GM23338 (cell line): Measurements from ENCODE around the gene RAD51AP1. TPM values are rescaled to one million over a fixed set of nuclear protein-coding genes. Genes with fewer than 3 reads are reported as not detected.

Source experiments
- ATAC-seq: fragments of 200-7000 bp; cut with Tn5 transposase; 3 replicates; pipeline ENCODE4 v1.9.1; 2020
- DNase-seq: peaks from one replicate; pipeline ENCODE4 v3.0.0-alpha.2; 2015; ENCODE audit warnings: low spot score
- H2AFZ ChIP-seq: fragments of 200-600 bp; sonication (generic); 2 replicates; pipeline ENCODE4 v1.8.0; 2016; ENCODE audit warnings: antibody characterized with exemption, mild to moderate bottlenecking, moderate library complexity
- H3F3A ChIP-seq: fragments of 200-600 bp; sonication (generic); replicated peaks from 2 replicates; pipeline ENCODE4 v1.8.0; 2017; ENCODE audit warnings: antibody characterized with exemption, mixed run types, low read depth
- H3K27ac ChIP-seq: fragments of 200-600 bp; sonication (generic); 2 replicates; pipeline ENCODE4 v1.6.1; 2016; ENCODE audit warnings: low read depth
- H3K27me3 ChIP-seq: fragments of 200-600 bp; sonication (generic); 2 replicates; pipeline ENCODE4 v1.8.0; 2016; ENCODE audit warnings: mild to moderate bottlenecking, mixed run types, moderate library complexity; ENCODE audit not compliant: insufficient read depth
- H3K36me3 ChIP-seq: fragments of 200-600 bp; sonication (generic); 2 replicates; pipeline ENCODE4 v1.8.0; 2016; ENCODE audit warnings: mild to moderate bottlenecking; ENCODE audit not compliant: insufficient read depth
- H3K4me1 ChIP-seq: fragments of 200-600 bp; sonication (generic); 2 replicates; pipeline ENCODE4 v1.8.0; 2016; ENCODE audit warnings: mild to moderate bottlenecking, moderate library complexity; ENCODE audit not compliant: insufficient read depth
- H3K4me2 ChIP-seq: fragments of 200-600 bp; sonication (generic); 2 replicates; pipeline ENCODE4 v1.7.1; 2017; ENCODE audit warnings: mixed run types
- H3K4me3 ChIP-seq: fragments of 200-600 bp; sonication (generic); 2 replicates; pipeline ENCODE4 v1.6.1; 2016; ENCODE audit warnings: mixed run types
- H3K79me2 ChIP-seq: fragments of 200-600 bp; sonication (generic); replicated peaks from 2 replicates; pipeline ENCODE4 v1.8.0; 2017; ENCODE audit warnings: mild to moderate bottlenecking; ENCODE audit not compliant: insufficient read depth
- H3K9me2 ChIP-seq: fragments of 200-600 bp; sonication (generic); 2 replicates; pipeline ENCODE4 v1.8.0; 2017; ENCODE audit not compliant: insufficient read depth
- H4K20me1 ChIP-seq: fragments of 200-600 bp; sonication (generic); replicated peaks from 2 replicates; pipeline ENCODE4 v1.8.0; 2017; ENCODE audit warnings: mild to moderate bottlenecking; ENCODE audit not compliant: insufficient read depth
- H3K27ac Mint-ChIP-seq: 2 replicates; pipeline ENCODE4 v1.8.0; 2020; ENCODE audit warnings: inconsistent platforms, mild to moderate bottlenecking, moderate library complexity, mixed read lengths
- H3K27me3 Mint-ChIP-seq: 3 replicates; pipeline ENCODE4 v1.8.0; 2022; ENCODE audit warnings: low read depth, mild to moderate bottlenecking, moderate library complexity, mixed read lengths, inconsistent platforms; ENCODE audit not compliant: insufficient read depth, poor library complexity
- H3K36me3 Mint-ChIP-seq: 3 replicates; pipeline ENCODE4 v1.8.0; 2021; ENCODE audit warnings: low read depth, mild to moderate bottlenecking, inconsistent platforms, moderate library complexity, mixed read lengths
- H3K4me1 Mint-ChIP-seq: 3 replicates; pipeline ENCODE4 v1.8.0; 2020; ENCODE audit warnings: mild to moderate bottlenecking, inconsistent platforms, mixed read lengths
- H3K4me3 Mint-ChIP-seq: 3 replicates; pipeline ENCODE4 v1.8.0; 2021; ENCODE audit warnings: moderate library complexity, mild to moderate bottlenecking, inconsistent platforms, mixed read lengths
- H3K9me3 Mint-ChIP-seq: 3 replicates; pipeline ENCODE4 v1.8.0; 2020; ENCODE audit warnings: moderate library complexity, mild to moderate bottlenecking, inconsistent platforms, mixed read lengths
- CREB1 ChIP-seq: fragments of 250-450 bp; sonication (Bioruptor Pico); IDR thresholded peaks from 2 replicates; pipeline ENCODE4 v1.5.0; 2020; ENCODE audit warnings: low read depth, mild to moderate bottlenecking, moderate library complexity
- ETS1 ChIP-seq: IDR thresholded peaks from 2 replicates; pipeline ENCODE4 v1.6.1; 2016; ENCODE audit warnings: antibody characterized with exemption
- EZH2 ChIP-seq: fragments of 200-600 bp; sonication (generic); IDR thresholded peaks from one replicate; pipeline ENCODE4 v1.8.0; 2017; ENCODE audit warnings: antibody characterized with exemption, mild to moderate bottlenecking, low read depth; ENCODE audit not compliant: unreplicated experiment
- EZH2phosphoT487 ChIP-seq: fragments of 200-600 bp; sonication (generic); IDR thresholded peaks from one replicate; pipeline ENCODE4 v1.8.1; 2018; ENCODE audit warnings: antibody characterized with exemption; ENCODE audit not compliant: unreplicated experiment
- JUNB ChIP-seq: IDR thresholded peaks from one replicate; pipeline ENCODE4 v1.6.1; 2016; ENCODE audit warnings: antibody characterized with exemption; ENCODE audit not compliant: unreplicated experiment
- NANOG ChIP-seq: IDR thresholded peaks from 2 replicates; pipeline ENCODE4 v1.6.1; 2016; ENCODE audit warnings: antibody characterized with exemption, borderline replicate concordance
- POLR2AphosphoS5 ChIP-seq: IDR thresholded peaks from 2 replicates; pipeline ENCODE4 v1.6.1; 2016; ENCODE audit warnings: antibody characterized with exemption, low read depth
- STAT1 ChIP-seq: IDR thresholded peaks from one replicate; pipeline ENCODE4 v1.6.1; 2016; ENCODE audit warnings: antibody characterized with exemption; ENCODE audit not compliant: unreplicated experiment
- ZNF114 ChIP-seq: fragments of 250-450 bp; sonication (Bioruptor Pico); IDR thresholded peaks from 2 replicates; pipeline ENCODE4 v1.5.0; 2020; ENCODE audit warnings: mild to moderate bottlenecking, moderate library complexity
- ZNF331 ChIP-seq: fragments of 250-450 bp; sonication (Bioruptor Pico); IDR thresholded peaks from 2 replicates; pipeline ENCODE4 v1.5.0; 2020; ENCODE audit warnings: low read depth, mild to moderate bottlenecking, moderate library complexity
- ZNF462 ChIP-seq: fragments of 250-450 bp; sonication (Bioruptor Pico); IDR thresholded peaks from 2 replicates; pipeline ENCODE4 v1.5.0; 2020; ENCODE audit warnings: mild to moderate bottlenecking, moderate library complexity
- polyA plus RNA-seq: library from polyadenylated mRNA; unstranded; fragments of >200 nt; fragmentation: Nextera tagmentation; extraction: Ambion mirVana; gene quantifications from 2 replicates; pipeline ENCODE4 v1.2.1, GENCODE V29; 2016
- total RNA-seq: library from RNA; depleted of rRNA; stranded (reverse); fragments of >200 nt; shearing (Covaris generic); gene quantifications from 2 replicates; pipeline ENCODE4 v1.2.3, GENCODE V29; 2014
- TF ChIP-seq, protein P1 (sequence below), 2 experiments: fragments of 200-600 bp in 1 of 2; sonication (generic) in 1 of 2; conservative IDR thresholded peaks; 2 replicates each; pipeline versions ENCODE4 v1.5.1 to v1.6.1; 2016 to 2017; ENCODE audit warnings: antibody characterized with exemption in 2 of 2, low read depth in 2 of 2, mild to moderate bottlenecking in 2 of 2, moderate library complexity in 1 of 2
- TF ChIP-seq, protein P2 (sequence below): IDR thresholded peaks from one replicate; pipeline ENCODE4 v1.6.1; 2018; ENCODE audit warnings: antibody characterized with exemption; ENCODE audit not compliant: unreplicated experiment

Gene RAD51AP1
- total and polyA plus RNA-seq, 2 experiments from 2014 or later: 75.2 to 119 TPM

- H3K27ac ChIP-seq: no peak overlapping the region
- TF ChIP-seq CREB1 (CRISPR knock-in tag) (no peak), ZNF114 (no peak), EZH2 (no peak), STAT1 (no peak), NANOG (no peak), ZNF331 (no peak), POLR2AphosphoS5 (no peak), JUNB (no peak), EZH2phosphoT487 (no peak), ZNF462 (CRISPR knock-in tag) (no peak), ETS1 (no peak)
- TF ChIP-seq, protein P1, sequence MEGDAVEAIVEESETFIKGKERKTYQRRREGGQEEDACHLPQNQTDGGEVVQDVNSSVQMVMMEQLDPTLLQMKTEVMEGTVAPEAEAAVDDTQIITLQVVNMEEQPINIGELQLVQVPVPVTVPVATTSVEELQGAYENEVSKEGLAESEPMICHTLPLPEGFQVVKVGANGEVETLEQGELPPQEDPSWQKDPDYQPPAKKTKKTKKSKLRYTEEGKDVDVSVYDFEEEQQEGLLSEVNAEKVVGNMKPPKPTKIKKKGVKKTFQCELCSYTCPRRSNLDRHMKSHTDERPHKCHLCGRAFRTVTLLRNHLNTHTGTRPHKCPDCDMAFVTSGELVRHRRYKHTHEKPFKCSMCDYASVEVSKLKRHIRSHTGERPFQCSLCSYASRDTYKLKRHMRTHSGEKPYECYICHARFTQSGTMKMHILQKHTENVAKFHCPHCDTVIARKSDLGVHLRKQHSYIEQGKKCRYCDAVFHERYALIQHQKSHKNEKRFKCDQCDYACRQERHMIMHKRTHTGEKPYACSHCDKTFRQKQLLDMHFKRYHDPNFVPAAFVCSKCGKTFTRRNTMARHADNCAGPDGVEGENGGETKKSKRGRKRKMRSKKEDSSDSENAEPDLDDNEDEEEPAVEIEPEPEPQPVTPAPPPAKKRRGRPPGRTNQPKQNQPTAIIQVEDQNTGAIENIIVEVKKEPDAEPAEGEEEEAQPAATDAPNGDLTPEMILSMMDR (conservative IDR thresholded peaks at IDR 0.05; ENCODE audit: low read depth in 2 of 2): no peak
- TF ChIP-seq, protein P2, sequence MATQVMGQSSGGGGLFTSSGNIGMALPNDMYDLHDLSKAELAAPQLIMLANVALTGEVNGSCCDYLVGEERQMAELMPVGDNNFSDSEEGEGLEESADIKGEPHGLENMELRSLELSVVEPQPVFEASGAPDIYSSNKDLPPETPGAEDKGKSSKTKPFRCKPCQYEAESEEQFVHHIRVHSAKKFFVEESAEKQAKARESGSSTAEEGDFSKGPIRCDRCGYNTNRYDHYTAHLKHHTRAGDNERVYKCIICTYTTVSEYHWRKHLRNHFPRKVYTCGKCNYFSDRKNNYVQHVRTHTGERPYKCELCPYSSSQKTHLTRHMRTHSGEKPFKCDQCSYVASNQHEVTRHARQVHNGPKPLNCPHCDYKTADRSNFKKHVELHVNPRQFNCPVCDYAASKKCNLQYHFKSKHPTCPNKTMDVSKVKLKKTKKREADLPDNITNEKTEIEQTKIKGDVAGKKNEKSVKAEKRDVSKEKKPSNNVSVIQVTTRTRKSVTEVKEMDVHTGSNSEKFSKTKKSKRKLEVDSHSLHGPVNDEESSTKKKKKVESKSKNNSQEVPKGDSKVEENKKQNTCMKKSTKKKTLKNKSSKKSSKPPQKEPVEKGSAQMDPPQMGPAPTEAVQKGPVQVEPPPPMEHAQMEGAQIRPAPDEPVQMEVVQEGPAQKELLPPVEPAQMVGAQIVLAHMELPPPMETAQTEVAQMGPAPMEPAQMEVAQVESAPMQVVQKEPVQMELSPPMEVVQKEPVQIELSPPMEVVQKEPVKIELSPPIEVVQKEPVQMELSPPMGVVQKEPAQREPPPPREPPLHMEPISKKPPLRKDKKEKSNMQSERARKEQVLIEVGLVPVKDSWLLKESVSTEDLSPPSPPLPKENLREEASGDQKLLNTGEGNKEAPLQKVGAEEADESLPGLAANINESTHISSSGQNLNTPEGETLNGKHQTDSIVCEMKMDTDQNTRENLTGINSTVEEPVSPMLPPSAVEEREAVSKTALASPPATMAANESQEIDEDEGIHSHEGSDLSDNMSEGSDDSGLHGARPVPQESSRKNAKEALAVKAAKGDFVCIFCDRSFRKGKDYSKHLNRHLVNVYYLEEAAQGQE: no peak
- peaks cover 22% of the 10 kb centered on the region; the same call in 1 of the 2 replicates for H3K36me3 ChIP-seq
- 0 out of 2 replicates have a peak, but pooled peaks cover 3% of the 10 kb centered on the region for H4K20me1 ChIP-seq
- no peaks in the 10 kb centered on the region for H3K27me3 ChIP-seq
- H3K4me2 ChIP-seq: no peak overlapping the region
- no peak for ATAC-seq
- H3K27me3 Mint-ChIP-seq: no peaks in the 10 kb centered on the region
- H3K27ac Mint-ChIP-seq: no peak overlapping the region
- H3K9me3 Mint-ChIP-seq: no peaks in the 10 kb centered on the region
- no peak overlapping the region for H2AFZ ChIP-seq
- H3K79me2 ChIP-seq: no peaks in the 10 kb centered on the region; the same call in 1 of the 2 replicates
- peaks cover 14% of the 10 kb centered on the region; the same call in 2 of the 3 replicates for H3K36me3 Mint-ChIP-seq
- no peak for DNase-seq
- no peaks in the 10 kb centered on the region for H3K9me2 ChIP-seq
- H3K4me3 Mint-ChIP-seq: no peak overlapping the region
- H3K4me3 ChIP-seq: no peak overlapping the region
- H3K4me1 Mint-ChIP-seq: no peaks in the 10 kb centered on the region
- H3F3A ChIP-seq: no peaks in the 10 kb centered on the region
- no peaks in the 10 kb centered on the region for H3K4me1 ChIP-seq
These were observed 17.1 kb downstream of the RAD51AP1 start for GRCh38 chr12:4555804-4556203.
